Left lung (tissue), 10 donors: ENCODE measurements around the gene DKK1. TPM values are rescaled to one million over a fixed set of nuclear protein-coding genes. Genes with fewer than 3 reads are reported as not detected.

Experiments used
- ATAC-seq: fragments of 200-7000 bp; cut with Tn5 transposase; one replicate; pipeline ENCODE4 v1.9.1; 2020; ENCODE audit warnings: moderate library complexity
- DNase-seq, 4 donors: peaks; one replicate each; pipeline ENCODE4 v3.0.0-alpha.2; 2013 to 2020
- H3K27ac ChIP-seq, 2 donors: fragments of 200-600 bp; sonication (generic) in 1 of 2; one replicate each; pipeline versions ENCODE4 v1.5.0 to v1.8.0; 2020 to 2021
- H3K27me3 ChIP-seq, 2 donors: fragments of 200-600 bp; sonication (generic) in 1 of 2; one replicate each; pipeline versions ENCODE4 v1.5.0 to v1.8.0; 2020 to 2021
- H3K36me3 ChIP-seq, 2 donors: fragments of 200-600 bp; sonication (generic) in 1 of 2; one replicate each; pipeline versions ENCODE4 v1.5.0 to v1.8.0; 2020 to 2021
- H3K4me1 ChIP-seq, 2 donors: fragments of 200-600 bp; one replicate each; pipeline ENCODE4 v1.8.0; 2021
- H3K4me3 ChIP-seq, 2 donors: fragments of 200-600 bp; sonication (generic) in 1 of 2; one replicate each; pipeline versions ENCODE4 v1.5.0 to v1.8.0; 2020 to 2021; ENCODE audit warnings: mild to moderate bottlenecking in 1 of 2
- H3K9me3 ChIP-seq, 2 donors: fragments of 200-600 bp; sonication (generic) in 1 of 2; one replicate each; pipeline versions ENCODE4 v1.5.0 to v1.8.0; 2020 to 2021
- CTCF ChIP-seq, 2 donors: fragments of 200-600 bp; sonication (generic) in 1 of 2; IDR thresholded peaks; one replicate each; pipeline versions ENCODE4 v1.5.0 to v1.8.0; 2021; ENCODE audit warnings: antibody characterized with exemption in 2 of 2
- intact Hi-C, 2 donors: fragments of 100-400 bp; cut with DNase I; formaldehyde crosslinking; loops; one replicate each; pipeline versions ENCODE4 v1.11.2 to v1.14.2; 2022
- polyA plus RNA-seq, 6 donors: library from polyadenylated mRNA; unstranded; fragments of 120-200 nt; gene quantifications; one replicate each; pipeline ENCODE4 v1.2.1, GENCODE V29; 2013; ENCODE audit not compliant: insufficient read length in 6 of 6
- total RNA-seq, 2 donors: library from RNA; stranded (reverse); fragmentation: NEBNext Ultra II Directional; extraction: Animal tissue kit (Norgen Biotek cat#: 25700); gene quantifications; one replicate each; pipeline ENCODE4 v1.2.1, GENCODE V29; 2021
- donor health status: DM: no; HTN: yes; CAD: no.
- donor health status: DM: no; HTN: no; CAD: no.

Gene DKK1
- total and polyA plus RNA-seq, 8 donors: 2.7 to 36.0 (median 4.7) TPM

DNA sequence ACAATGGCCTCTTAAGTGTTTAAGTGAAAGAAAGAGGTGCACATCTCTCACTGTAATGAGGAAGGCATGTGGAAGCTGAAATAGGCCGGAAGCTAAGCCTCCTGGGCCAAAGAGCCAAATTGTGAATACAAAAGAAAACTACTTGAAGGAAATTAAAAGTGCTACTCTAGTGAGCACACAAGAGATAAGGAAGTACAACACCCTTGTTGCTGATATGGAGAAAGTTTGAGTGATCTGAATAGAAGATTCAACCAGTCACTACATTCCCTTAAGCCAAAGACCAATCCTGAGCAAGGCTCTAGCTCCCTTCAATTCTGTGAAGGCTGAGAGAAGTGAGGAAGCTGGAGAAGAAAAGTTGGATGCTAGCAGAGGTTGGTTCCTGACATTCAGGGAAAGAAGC, 8.2 kb downstream of the DKK1 start:
- peak; percentile 15 for ATAC-seq
- Histone ChIP-seq H3K36me3 (no peaks in the 10 kb centered on the region), H3K27ac (no peak overlapping the region), H3K4me3 (no peak overlapping the region), H3K27me3 (no peaks in the 10 kb centered on the region), H3K4me1 (peaks cover 0 to 3% of the 10 kb centered on the region in 2 donors), H3K9me3 (no peaks in the 10 kb centered on the region)
- intact Hi-C loops: no loop called here
- DNase-seq: no peak
- no peak for TF ChIP-seq CTCF (IDR thresholded peaks at IDR 0.05)

- DNase-seq: no peak
- H3K27ac ChIP-seq: no peak overlapping the region
- intact Hi-C loops: no loop called here
- no peak overlapping the region for H3K4me3 ChIP-seq
- no peak for ATAC-seq
- no peaks in the 10 kb centered on the region for H3K9me3 ChIP-seq
- TF ChIP-seq CTCF (IDR thresholded peaks at IDR 0.05): no peak
- H3K27me3 ChIP-seq: no peaks in the 10 kb centered on the region
- no peaks in the 10 kb centered on the region for H3K36me3 ChIP-seq
- H3K4me1 ChIP-seq: peaks cover 0 to 3% of the 10 kb centered on the region in 2 donors
Measured at GRCh38 chr10:52322936-52323335, 8.9 kb downstream of the DKK1 start.

DNA sequence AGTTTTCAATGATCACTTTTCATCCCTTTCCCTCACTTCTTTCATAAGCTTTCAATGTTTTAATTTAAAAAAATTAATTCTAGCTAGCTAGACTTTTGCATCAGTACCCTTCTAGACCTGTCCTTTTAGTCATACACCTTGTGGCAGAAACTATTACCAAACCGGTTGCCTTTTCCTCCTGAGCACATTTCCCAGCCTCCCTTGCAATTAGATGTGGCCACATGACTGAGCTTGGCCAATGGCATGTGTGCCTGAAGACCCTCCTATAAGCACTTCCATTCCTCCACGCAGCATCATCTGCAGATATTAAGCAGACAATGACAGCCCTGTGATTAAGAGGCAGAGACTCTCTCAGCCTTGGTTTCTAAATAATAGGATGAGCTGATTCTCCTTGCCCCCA, 12.3 kb downstream of the DKK1 start:
- TF ChIP-seq CTCF (IDR thresholded peaks at IDR 0.05): no peak
- Histone ChIP-seq H3K36me3 (no peaks in the 10 kb centered on the region), H3K4me3 (no peak overlapping the region), H3K27ac (no peak overlapping the region), H3K4me1 (no peaks in the 10 kb centered on the region), H3K27me3 (no peaks in the 10 kb centered on the region), H3K9me3 (no peaks in the 10 kb centered on the region)
- DNase-seq (no peak), ATAC-seq (no peak)
- intact Hi-C loops: no loop called here

DNA sequence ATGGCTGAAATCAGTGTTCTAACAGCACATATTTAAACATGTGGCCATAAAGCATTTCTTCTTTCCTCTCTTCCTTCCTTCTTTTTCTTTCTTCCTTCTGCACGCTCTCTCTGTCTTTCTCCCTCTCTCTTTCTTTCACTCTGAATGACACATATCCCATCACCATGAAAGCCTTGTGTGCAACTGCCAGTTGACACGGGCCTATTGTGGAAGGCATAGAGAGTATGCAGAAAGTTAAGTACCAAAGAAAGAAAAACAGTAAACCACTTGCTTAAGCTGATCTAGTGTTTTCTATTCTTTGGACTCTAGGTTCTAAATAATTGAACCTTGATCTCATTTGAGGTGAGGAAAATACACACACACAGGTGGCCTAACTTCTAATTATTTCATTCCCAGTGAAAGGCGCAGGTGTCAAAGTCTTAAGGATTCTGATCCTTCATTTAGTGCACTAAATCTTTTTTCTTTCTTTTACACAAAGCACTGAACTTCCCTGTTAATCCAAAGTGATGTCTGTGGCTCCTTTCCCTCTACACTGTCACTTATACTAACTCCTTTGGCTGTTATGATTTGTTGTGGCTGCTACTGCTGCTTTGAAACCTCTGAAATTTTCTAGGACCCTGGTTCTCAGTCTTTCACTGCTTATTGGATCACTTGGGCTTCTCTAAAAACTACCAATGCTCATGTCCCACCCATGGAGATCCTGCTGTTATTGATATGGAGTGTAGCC, 17.7 kb downstream of the DKK1 start:
- no peak overlapping the region for H3K4me3 ChIP-seq
- H3K36me3 ChIP-seq: no peaks in the 10 kb centered on the region
- no peak for DNase-seq
- no peaks in the 10 kb centered on the region for H3K27me3 ChIP-seq
- no peaks in the 10 kb centered on the region for H3K9me3 ChIP-seq
- TF ChIP-seq CTCF (IDR thresholded peaks at IDR 0.05): no peak
- no peak for ATAC-seq
- H3K27ac ChIP-seq: no peak overlapping the region
- intact Hi-C loops: no loop called here
- H3K4me1 ChIP-seq: no peaks in the 10 kb centered on the region

GRCh38 chr10:52332815-52333214, 18.7 kb downstream of the DKK1 start:
- no peak for DNase-seq
- H3K27me3 ChIP-seq: no peaks in the 10 kb centered on the region

More at GRCh38 chr10:52332815-52333214, 18.7 kb downstream of the DKK1 start:
- H3K4me1 ChIP-seq: no peaks in the 10 kb centered on the region
- H3K36me3 ChIP-seq: no peaks in the 10 kb centered on the region
- H3K4me3 ChIP-seq: no peak overlapping the region
- H3K27ac ChIP-seq: no peak overlapping the region
- intact Hi-C loops: no loop called here
- no peak for ATAC-seq
- TF ChIP-seq CTCF (IDR thresholded peaks at IDR 0.05): no peak
- no peaks in the 10 kb centered on the region for H3K9me3 ChIP-seq
